ENCODE results near the gene TIGD1.

The TIGD1 gene

GRCh38 chr2:232569541-232569940, 19.2 kb upstream of the TIGD1 start:
- no peak for DNase-seq

GRCh38 chr2:232568161-232568560, 17.8 kb upstream of the TIGD1 start:
- DNase-seq: no peak

GRCh38 chr2:232567721-232568120, 17.4 kb upstream of the TIGD1 start:
- no peak for DNase-seq

DNA sequence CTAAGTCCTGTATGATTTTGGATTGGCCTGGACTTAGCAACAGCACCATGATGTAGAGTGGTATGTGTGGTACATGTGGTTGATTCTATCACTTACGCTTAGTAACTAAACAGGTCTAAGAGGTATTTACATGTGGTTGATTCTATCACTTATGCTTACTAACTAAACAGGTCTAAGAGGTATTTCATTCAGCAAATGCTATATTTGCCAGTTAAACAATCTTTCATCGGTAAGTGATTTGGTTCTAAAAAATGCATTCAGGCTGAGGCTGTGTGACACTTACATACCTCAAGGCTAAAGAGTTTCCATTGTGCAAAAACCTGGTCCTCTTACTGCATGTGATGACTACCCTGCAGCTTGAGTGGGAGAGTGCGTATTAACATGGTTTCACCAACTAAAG, 13.2 kb upstream of the TIGD1 start:
- no peak for DNase-seq

- no peak for DNase-seq
Measured at GRCh38 chr2:232562515-232563151, 12.3 kb upstream of the TIGD1 start.

- no peak for DNase-seq
Measured at GRCh38 chr2:232556426-232556825, 6.1 kb upstream of the TIGD1 start.

DNA sequence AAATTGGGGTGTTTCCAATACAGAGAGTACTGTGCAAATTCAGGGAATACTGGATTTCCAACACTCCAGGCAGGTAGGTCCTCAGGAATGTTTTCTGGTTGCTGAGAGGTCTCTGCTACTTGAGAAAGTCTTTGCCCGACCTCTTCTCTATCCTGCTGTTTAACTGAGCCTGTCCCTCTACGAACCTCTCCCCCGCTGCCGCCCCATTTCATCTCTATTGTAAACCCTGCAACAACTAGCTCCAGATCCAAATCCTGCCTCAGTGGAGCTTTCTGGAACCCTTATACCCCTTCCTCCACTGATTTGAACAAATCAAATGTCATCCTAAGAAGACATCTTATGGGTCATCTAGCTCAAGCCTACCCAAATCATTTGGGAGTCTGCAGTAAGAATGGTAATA, 1.4 kb upstream of the TIGD1 start:
- DNase-seq: no peak

DNA sequence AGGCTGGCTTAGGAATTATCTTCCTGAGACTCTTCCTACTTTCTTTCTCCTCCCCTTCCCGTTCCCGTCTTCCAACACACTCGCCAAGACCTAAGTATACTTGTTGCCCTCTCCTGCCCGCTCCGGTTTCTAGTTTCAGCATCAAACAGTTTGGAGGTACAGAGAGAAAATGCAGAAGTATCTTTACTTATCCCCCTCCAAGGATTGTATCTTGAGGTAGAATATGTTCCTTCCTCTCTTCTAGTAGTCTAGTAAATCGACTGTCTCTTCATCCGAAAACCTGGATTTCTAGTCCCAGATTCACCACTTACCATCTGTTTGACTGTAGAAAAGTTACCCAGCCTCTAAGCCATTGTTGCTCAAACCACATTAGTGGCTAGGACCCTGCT, 887 bp upstream of the TIGD1 start:
- no peak for DNase-seq

- no peak for DNase-seq
Measured at GRCh38 chr2:232549655-232550353, 553 bp downstream of the TIGD1 start.

GRCh38 chr2:232547991-232548390, 2.4 kb downstream of the TIGD1 start:
- no peak for DNase-seq

- DNase-seq: no peak
Measured at GRCh38 chr2:232545511-232546375, 4.6 kb downstream of the TIGD1 start.

- no peak for DNase-seq
Measured at GRCh38 chr2:232544674-232545073, 5.7 kb downstream of the TIGD1 start.

DNA sequence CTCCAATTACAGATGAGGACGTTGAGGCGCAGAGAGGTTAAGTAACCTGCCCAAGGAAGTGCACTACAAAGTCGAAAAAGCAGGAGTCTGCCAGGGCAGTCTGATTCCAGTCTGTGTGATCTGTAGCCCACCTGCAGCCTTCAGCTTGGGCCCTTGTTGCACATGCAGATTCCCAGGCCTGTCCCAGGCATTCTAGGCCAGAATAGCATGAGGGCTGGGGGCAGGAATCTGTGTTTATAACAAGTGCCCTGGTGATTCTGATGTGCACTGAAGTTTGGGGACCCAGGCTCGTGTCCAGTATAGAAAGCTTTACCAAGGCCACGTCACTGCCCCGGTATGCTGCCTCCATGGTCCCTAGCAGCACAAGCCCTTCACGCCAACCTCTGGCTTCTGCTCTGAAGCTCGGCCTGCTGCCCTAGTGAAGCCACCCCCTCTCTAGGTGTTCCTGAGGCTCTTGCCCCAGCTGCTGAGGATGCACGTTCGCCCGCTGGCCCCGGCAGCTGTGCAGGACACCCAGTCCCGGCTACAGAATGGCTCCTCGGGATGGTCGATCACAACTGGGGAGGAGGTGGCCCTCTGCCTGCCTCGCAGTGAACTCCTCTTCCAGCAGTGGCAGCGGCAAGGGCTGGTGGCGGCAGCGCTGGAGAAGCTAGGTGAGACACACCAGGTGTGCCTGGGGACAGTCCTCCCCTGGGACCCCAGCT, 6.3 kb downstream of the TIGD1 start:
- DNase-seq: no peak

GRCh38 chr2:232543491-232543890, 6.9 kb downstream of the TIGD1 start:
- DNase-seq: no peak

DNA sequence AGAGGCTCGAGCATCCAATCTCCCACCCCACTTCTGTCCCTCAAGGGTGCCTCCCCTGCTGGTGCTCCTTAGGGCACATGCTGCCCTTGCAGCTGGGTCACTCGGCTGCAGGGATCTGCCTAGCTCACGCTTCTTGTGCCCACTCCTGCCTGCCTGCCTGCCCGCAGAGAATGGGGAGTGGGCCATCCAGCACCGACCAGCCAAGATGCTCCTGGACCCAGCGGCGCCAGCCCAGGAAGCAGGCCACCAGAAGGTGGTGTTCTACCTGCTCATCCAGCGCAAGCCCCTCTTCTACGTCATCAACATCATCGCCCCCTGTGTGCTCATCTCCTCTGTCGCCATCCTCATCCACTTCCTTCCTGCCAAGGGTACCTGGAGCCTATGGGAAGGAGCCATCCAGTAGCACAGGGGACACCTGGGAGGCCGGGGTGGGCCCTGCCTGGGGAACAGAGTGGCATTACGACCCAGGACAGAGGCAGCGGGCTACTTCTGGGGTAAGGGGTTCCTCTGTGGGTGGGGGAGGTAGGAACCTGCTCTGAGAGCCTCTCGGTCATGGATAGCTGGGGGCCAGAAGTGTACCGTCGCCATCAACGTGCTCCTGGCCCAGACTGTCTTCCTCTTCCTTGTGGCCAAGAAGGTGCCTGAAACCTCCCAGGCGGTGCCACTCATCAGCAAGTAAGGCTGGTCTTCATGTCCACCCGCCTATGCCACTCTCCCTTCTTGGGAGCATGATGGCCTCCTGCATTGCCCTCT, 7.5 kb downstream of the TIGD1 start:
- DNase-seq: no peak

- DNase-seq: no peak
Measured at GRCh38 chr2:232541961-232542714, 8.2 kb downstream of the TIGD1 start.

- no peak for DNase-seq
Measured at GRCh38 chr2:232541195-232541960, 9.0 kb downstream of the TIGD1 start.

GRCh38 chr2:232540441-232541041, 9.8 kb downstream of the TIGD1 start:
- no peak for DNase-seq

DNA sequence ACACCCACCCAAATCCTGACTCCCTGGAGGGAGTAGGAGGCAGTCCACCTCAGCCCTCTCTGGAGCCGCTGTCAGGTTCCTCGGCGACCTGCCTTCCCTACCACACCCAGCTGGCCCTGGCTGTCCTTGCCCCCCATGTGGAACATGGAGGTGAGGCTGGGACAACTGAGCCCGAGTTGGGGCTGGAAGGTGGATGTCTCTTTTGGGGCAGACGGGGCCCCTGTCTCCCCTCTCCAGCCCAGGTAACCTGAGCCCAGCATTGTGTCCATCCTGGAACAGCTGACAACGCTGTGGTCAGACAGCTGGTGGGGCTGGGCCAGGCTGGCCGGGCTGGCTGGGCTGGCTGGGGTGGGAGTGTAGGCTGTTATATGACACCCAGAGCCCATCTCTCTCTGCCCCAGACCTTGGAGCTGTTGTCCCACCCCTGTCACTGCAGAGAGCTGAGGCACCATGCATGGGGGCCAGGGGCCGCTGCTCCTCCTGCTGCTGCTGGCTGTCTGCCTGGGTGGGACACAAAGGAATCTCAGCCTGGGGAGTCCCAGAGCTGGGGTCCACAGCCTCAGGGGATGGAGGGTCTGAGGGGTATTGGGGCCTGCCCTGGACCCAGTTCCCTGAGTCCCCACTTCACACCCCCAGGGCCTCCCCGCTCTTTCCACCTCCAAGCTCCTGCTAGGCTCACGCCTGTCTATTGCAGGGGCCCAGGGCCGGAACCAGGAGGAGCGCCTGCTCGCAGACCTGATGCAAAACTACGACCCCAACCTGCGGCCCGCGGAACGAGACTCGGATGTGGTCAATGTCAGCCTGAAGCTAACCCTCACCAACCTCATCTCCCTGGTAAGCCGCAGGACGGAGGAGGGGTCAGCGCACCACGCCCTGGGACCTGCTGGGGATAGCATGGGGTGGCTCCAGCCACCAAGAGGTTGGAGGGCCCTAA, 10.8 kb downstream of the TIGD1 start, which contains the start of gene CHRNG:
Gene CHRNG, plus strand, starts transcription at position 395 of the 934 bp plus-strand sequence. Its CDS starts 56 bp downstream, at position 451.
- no peak for DNase-seq
